PFSK-1 (cell line): ENCODE results near the gene BRF1.

Experiments
- FOXP2 ChIP-seq: optimal IDR thresholded peaks from 2 replicates; pipeline ENCODE3; 2011; ENCODE audit warnings: borderline replicate concordance, control low read depth, inconsistent platforms; ENCODE audit not compliant: insufficient read depth; ENCODE audit errors: extremely low read length, extremely low read depth
- POLR2AphosphoS5 ChIP-seq: IDR thresholded peaks from 2 replicates; pipeline ENCODE4 v1.6.1; 2012; ENCODE audit warnings: low read depth, mild to moderate bottlenecking, control low read depth, low read length, moderate library complexity
- SIN3A ChIP-seq: IDR thresholded peaks from 2 replicates; pipeline ENCODE4 v1.6.1; 2012; ENCODE audit warnings: mild to moderate bottlenecking, low read length, moderate library complexity, borderline replicate concordance; ENCODE audit not compliant: insufficient read depth
- TAF1 ChIP-seq: IDR thresholded peaks from 2 replicates; pipeline ENCODE4 v1.6.1; 2012; ENCODE audit warnings: low read length, control low read depth, borderline replicate concordance; ENCODE audit not compliant: insufficient read depth
- TF ChIP-seq, protein P1 (sequence below), 2 experiments: IDR thresholded peaks; 2 replicates each; pipeline versions ENCODE4 v1.6.1 to v1.8.0; 2011 to 2012; ENCODE audit warnings: low read depth in 2 of 2, low read length in 2 of 2, control low read depth in 1 of 2, inconsistent platforms in 1 of 2, mild to moderate bottlenecking in 1 of 2, moderate library complexity in 1 of 2; ENCODE audit not compliant: insufficient read depth in 1 of 2

BRF1 gene

DNA sequence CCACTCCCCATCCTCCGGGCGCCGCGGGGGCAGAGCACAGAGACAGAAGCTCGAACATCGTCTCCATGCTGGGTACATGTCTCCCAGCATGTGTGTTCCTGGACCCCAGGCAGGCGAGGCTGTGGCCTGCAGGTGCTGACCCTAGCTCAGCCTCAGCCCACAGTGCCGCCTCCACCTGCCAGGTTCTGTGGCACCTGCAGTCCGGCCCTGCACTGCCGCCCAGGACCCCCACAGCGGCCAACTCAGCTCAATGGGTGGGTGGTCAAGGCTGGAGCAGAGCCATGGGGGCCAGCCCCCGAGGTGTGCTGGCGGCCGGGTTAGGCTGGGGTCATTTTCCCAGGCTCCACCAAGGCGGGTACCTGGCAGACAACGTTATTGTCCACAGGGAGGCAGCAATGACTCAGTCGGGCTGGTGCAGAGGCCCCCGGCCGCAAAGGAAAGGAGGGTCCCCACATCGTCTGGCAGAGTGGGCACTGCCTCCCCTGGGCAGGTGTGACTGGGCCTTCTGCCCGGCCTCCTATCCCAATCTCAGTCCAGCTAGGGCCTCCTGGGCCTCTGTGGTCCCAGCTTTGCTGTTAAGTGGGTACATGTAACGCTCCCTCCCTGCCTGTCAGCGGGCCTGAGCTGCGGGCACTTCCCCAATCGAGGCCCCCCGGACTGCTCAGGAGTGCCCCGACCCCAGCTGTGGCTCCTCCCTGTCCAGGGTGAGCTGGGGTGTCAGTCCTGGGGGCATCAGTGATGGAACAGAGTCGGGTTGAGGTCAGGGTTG lies 99.5 kb downstream of the BRF1 start:
- TF ChIP-seq SIN3A (no peak), POLR2AphosphoS5 (no peak), FOXP2 (no peak), TAF1 (no peak)
- TF ChIP-seq, protein P1, sequence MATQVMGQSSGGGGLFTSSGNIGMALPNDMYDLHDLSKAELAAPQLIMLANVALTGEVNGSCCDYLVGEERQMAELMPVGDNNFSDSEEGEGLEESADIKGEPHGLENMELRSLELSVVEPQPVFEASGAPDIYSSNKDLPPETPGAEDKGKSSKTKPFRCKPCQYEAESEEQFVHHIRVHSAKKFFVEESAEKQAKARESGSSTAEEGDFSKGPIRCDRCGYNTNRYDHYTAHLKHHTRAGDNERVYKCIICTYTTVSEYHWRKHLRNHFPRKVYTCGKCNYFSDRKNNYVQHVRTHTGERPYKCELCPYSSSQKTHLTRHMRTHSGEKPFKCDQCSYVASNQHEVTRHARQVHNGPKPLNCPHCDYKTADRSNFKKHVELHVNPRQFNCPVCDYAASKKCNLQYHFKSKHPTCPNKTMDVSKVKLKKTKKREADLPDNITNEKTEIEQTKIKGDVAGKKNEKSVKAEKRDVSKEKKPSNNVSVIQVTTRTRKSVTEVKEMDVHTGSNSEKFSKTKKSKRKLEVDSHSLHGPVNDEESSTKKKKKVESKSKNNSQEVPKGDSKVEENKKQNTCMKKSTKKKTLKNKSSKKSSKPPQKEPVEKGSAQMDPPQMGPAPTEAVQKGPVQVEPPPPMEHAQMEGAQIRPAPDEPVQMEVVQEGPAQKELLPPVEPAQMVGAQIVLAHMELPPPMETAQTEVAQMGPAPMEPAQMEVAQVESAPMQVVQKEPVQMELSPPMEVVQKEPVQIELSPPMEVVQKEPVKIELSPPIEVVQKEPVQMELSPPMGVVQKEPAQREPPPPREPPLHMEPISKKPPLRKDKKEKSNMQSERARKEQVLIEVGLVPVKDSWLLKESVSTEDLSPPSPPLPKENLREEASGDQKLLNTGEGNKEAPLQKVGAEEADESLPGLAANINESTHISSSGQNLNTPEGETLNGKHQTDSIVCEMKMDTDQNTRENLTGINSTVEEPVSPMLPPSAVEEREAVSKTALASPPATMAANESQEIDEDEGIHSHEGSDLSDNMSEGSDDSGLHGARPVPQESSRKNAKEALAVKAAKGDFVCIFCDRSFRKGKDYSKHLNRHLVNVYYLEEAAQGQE (IDR thresholded peaks at IDR 0.05; ENCODE audit: insufficient read depth in 1 of 2, low read depth in 2 of 2, low read length in 2 of 2): no peak

DNA sequence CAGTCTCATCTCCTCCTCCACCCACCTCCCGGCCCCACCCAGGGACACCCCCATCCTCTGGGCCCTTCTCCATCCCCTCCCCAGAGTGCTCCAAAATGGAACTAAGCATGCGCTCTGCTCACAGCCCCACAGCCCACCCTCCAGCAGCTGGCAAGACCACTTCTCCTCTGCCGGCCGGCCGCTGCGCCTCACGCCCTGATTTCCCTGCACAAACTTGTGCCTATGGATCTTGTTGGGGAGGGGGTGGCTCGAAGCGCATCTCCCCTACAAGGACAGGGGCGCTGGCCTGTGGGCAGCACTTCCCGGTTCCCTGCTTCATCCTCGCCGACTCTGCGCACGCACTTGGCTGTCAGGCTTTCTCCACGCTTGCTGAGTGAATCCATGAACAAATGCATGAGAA lies 100.2 kb downstream of the BRF1 start:
- TF ChIP-seq, protein P1 (IDR thresholded peaks at IDR 0.05; ENCODE audit: insufficient read depth in 1 of 2, low read depth in 2 of 2, low read length in 2 of 2): no peak
- no peak for TF ChIP-seq POLR2AphosphoS5

- TF ChIP-seq FOXP2 (no peak), POLR2AphosphoS5 (no peak), SIN3A (no peak)
- TF ChIP-seq, protein P1 (IDR thresholded peaks at IDR 0.05; ENCODE audit: insufficient read depth in 1 of 2, low read depth in 2 of 2, low read length in 2 of 2): no peak
Measured at GRCh38 chr14:105200074-105200473, 100.7 kb downstream of the BRF1 start.

DNA sequence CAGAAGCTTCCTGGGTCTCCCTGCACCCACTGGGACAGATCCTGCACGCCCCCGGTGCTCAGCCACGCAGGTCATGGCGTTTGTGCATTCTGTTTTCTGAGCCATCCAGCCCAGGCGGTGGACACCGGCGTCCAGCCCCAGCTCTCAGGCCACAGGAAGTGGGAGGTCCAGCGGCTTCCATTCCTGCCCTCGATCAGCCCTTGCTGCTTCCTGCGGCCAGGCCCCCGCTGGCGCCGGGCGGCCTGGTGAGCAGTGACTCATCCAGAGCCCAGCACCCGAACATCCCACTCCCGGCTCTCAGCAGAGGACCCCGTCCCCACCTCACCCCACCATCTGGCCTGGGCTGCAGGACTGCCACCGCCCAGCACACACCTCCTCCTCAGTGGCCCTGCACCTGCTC lies 101.7 kb downstream of the BRF1 start:
- TF ChIP-seq FOXP2 (no peak), TAF1 (no peak), SIN3A (no peak), POLR2AphosphoS5 (no peak)
- TF ChIP-seq, protein P1 (IDR thresholded peaks at IDR 0.05; ENCODE audit: insufficient read depth in 1 of 2, low read depth in 2 of 2, low read length in 2 of 2): no peak

- TF ChIP-seq, protein P1 (IDR thresholded peaks at IDR 0.05; ENCODE audit: insufficient read depth in 1 of 2, low read depth in 2 of 2, low read length in 2 of 2): no peak
- TF ChIP-seq POLR2AphosphoS5 (no peak), TAF1 (no peak), SIN3A (no peak), FOXP2 (no peak)
Measured at GRCh38 chr14:105198588-105198987, 102.2 kb downstream of the BRF1 start.
